HCT116 (cell line): ENCODE results near the gene FBN1. TPM values are rescaled to one million over a fixed set of nuclear protein-coding genes. Genes with fewer than 3 reads are reported as not detected.

ENCODE experiments used
- ATAC-seq: fragments of 200-7000 bp; cut with Tn5 transposase; 2 replicates; pipeline ENCODE4 v1.9.1; 2020; ENCODE audit warnings: mild to moderate bottlenecking, moderate library complexity
- BruUV-seq: library from RNA; stranded (reverse); fragments of 400-500 nt; replicated peaks from 2 replicates; lab custom pipeline; 2021; lab: Mats Ljungman, UMichigan
- CTCF ChIA-PET: fragments of 300-600 bp; sonication (Branson Sonifier 250); formaldehyde crosslinking; loops from one replicate; lab custom pipeline; 2021; ENCODE audit warnings: antibody characterized with exemption; lab: Charles Lee
- POLR2A ChIA-PET: fragments of 300-600, 350-600 bp; sonication (Branson Sonifier 250); formaldehyde crosslinking; loops from one replicate; lab custom pipeline; 2021; ENCODE audit warnings: antibody characterized with exemption; lab: Charles Lee
- RAD21 ChIA-PET, 2 experiments: fragments of 300-600 bp; sonication (Branson Sonifier 250); formaldehyde crosslinking; loops; one replicate each; lab custom pipeline; 2023; ENCODE audit warnings: low total read pairs in 2 of 2; ENCODE audit not compliant: uncharacterized antibody in 2 of 2, unreplicated experiment in 2 of 2, low non-redundant PET in 1 of 2; lab: Charles Lee
- DNase-seq: peaks from one replicate; pipeline ENCODE4 v3.0.0-alpha.2; 2010; ENCODE audit warnings: low read depth, low spot score
- H2AFZ ChIP-seq: fragments of 200-600 bp; shearing (Covaris generic), sonication (generic); 2 replicates; pipeline ENCODE4 v1.6.1; 2017; ENCODE audit warnings: low read depth, mixed run types, mixed read lengths, antibody characterized with exemption, low read length; ENCODE audit not compliant: poor library complexity, severe bottlenecking
- H3K27ac ChIP-seq: 2 replicates; pipeline ENCODE4 v1.5.1; 2012; ENCODE audit warnings: low read depth, low read length
- H3K27me3 ChIP-seq: fragments of 200-600 bp; sonication (generic); 2 replicates; pipeline ENCODE4 v1.6.1; 2016; ENCODE audit warnings: mixed run types, low read length, mixed read lengths; ENCODE audit not compliant: insufficient read depth
- H3K36me3 ChIP-seq, 2 experiments: fragments of 200-500 bp in 1 of 2; fragments of 200-600 bp in 1 of 2; sonication (Bioruptor generic) in 1 of 2; sonication (generic) in 1 of 2; 2 replicates each; pipeline versions ENCODE4 v1.5.1 to v1.6.1; 2014 to 2016; ENCODE audit warnings: low read length in 2 of 2, inconsistent platforms in 1 of 2, mixed read lengths in 1 of 2, mixed run types in 1 of 2; ENCODE audit not compliant: insufficient read depth in 2 of 2, control insufficient read depth in 1 of 2
- H3K4me1 ChIP-seq, 2 experiments: fragments of 200-600 bp in 1 of 2; sonication (generic) in 1 of 2; 2 replicates each; pipeline versions ENCODE4 v1.5.1 to v1.6.1; 2012 to 2017; ENCODE audit warnings: low read length in 2 of 2, inconsistent platforms in 1 of 2, mild to moderate bottlenecking in 1 of 2, mixed read lengths in 1 of 2, mixed run types in 1 of 2, moderate library complexity in 1 of 2; ENCODE audit not compliant: insufficient read depth in 2 of 2, control insufficient read depth in 1 of 2
- H3K4me2 ChIP-seq: fragments of 200-600 bp; sonication (generic); 2 replicates; pipeline ENCODE4 v1.6.1; 2017; ENCODE audit warnings: mixed run types, low read length, mixed read lengths
- H3K4me3 ChIP-seq, 2 experiments: fragments of 200-600 bp in 1 of 2; sonication (generic) in 1 of 2; replicated peaks in 1 of 2; 2 replicates each; pipeline ENCODE4 v1.5.1; 2011 to 2016; ENCODE audit warnings: low read length in 2 of 2, control low read depth in 1 of 2, low read depth in 1 of 2, mild to moderate bottlenecking in 1 of 2, mixed read lengths in 1 of 2, mixed run types in 1 of 2
- H3K79me2 ChIP-seq: fragments of 200-600 bp; sonication (generic); 2 replicates; pipeline ENCODE4 v1.6.1; 2017; ENCODE audit warnings: mild to moderate bottlenecking, mixed run types, low read length, moderate library complexity, mixed read lengths; ENCODE audit not compliant: insufficient read depth
- H3K9ac ChIP-seq: fragments of 200-600 bp; sonication (generic); 2 replicates; pipeline ENCODE4 v1.6.1; 2016; ENCODE audit warnings: low read length, mixed read lengths
- H3K9me2 ChIP-seq: fragments of 200-600 bp; sonication (generic), shearing (Covaris generic); 2 replicates; pipeline ENCODE4 v1.6.1; 2017; ENCODE audit warnings: mixed run types, mild to moderate bottlenecking, moderate library complexity; ENCODE audit not compliant: insufficient read depth
- H3K9me3 ChIP-seq, 2 experiments: fragments of 200-500 bp in 1 of 2; fragments of 200-600 bp in 1 of 2; sonication (Bioruptor generic) in 1 of 2; sonication (generic) in 1 of 2; 2 replicates each; pipeline ENCODE4 v1.6.1; 2014 to 2017; ENCODE audit warnings: low read length in 2 of 2, mixed read lengths in 2 of 2, inconsistent platforms in 1 of 2, low read depth in 1 of 2, mild to moderate bottlenecking in 1 of 2, mixed run types in 1 of 2, moderate library complexity in 1 of 2; ENCODE audit not compliant: control insufficient read depth in 1 of 2, insufficient read depth in 1 of 2
- H4K20me1 ChIP-seq: fragments of 200-600 bp; sonication (generic), shearing (Covaris generic); 2 replicates; pipeline ENCODE4 v1.6.1; 2017; ENCODE audit warnings: mixed run types, mild to moderate bottlenecking, moderate library complexity; ENCODE audit not compliant: insufficient read depth
- ATF3 ChIP-seq: IDR thresholded peaks from 2 replicates; pipeline ENCODE4 v1.6.1; 2012
- CEBPB ChIP-seq: IDR thresholded peaks from 2 replicates; pipeline ENCODE4 v1.6.1; 2012; ENCODE audit warnings: low read depth
- CTCF ChIP-seq, 3 experiments: fragments of 200-600 bp in 1 of 3; sonication (generic) in 1 of 3; IDR thresholded peaks in 2 of 3; conservative IDR thresholded peaks in 1 of 3; 2 replicates each; pipeline ENCODE4 v1.5.1; 2012 to 2017; ENCODE audit warnings: low read depth in 2 of 3, low read length in 2 of 3, antibody characterized with exemption in 1 of 3, borderline replicate concordance in 1 of 3, control low read depth in 1 of 3, mild to moderate bottlenecking in 1 of 3, mixed read lengths in 1 of 3, mixed run types in 1 of 3, moderate library complexity in 1 of 3; ENCODE audit not compliant: insufficient read depth in 1 of 3
- EGR1 ChIP-seq: IDR thresholded peaks from 2 replicates; pipeline ENCODE4 v1.6.1; 2012; ENCODE audit warnings: low read depth
- ELF1 ChIP-seq: IDR thresholded peaks from 2 replicates; pipeline ENCODE4 v1.6.1; 2012; ENCODE audit warnings: low read depth, borderline replicate concordance
- EZH2 ChIP-seq: fragments of 200-600 bp; sonication (generic); IDR thresholded peaks from 2 replicates; pipeline ENCODE4 v1.6.1; 2017; ENCODE audit warnings: antibody characterized with exemption, mixed run types
- EZH2phosphoT487 ChIP-seq: fragments of 200-600 bp; IDR thresholded peaks from 2 replicates; pipeline ENCODE4 v1.6.1; 2018; ENCODE audit warnings: antibody characterized with exemption, borderline replicate concordance
- FOSL1 ChIP-seq: IDR thresholded peaks from 2 replicates; pipeline ENCODE4 v1.6.1; 2012; ENCODE audit warnings: low read depth
- JUND ChIP-seq: IDR thresholded peaks from 2 replicates; pipeline ENCODE4 v1.6.1; 2012
- MAX ChIP-seq: IDR thresholded peaks from 2 replicates; pipeline ENCODE4 v1.6.1; 2012
- POLR2A ChIP-seq: IDR thresholded peaks from 2 replicates; pipeline ENCODE4 v1.7.0; 2011; ENCODE audit warnings: borderline replicate concordance; ENCODE audit not compliant: insufficient read depth, insufficient read length; ENCODE audit errors: extremely low read depth
- POLR2AphosphoS5 ChIP-seq: IDR thresholded peaks from 2 replicates; pipeline ENCODE4 v1.6.1; 2011; ENCODE audit warnings: mild to moderate bottlenecking, low read depth, low read length, moderate library complexity
- RAD21 ChIP-seq: IDR thresholded peaks from 2 replicates; pipeline ENCODE4 v1.6.1; 2012; ENCODE audit warnings: low read depth, mild to moderate bottlenecking
- REST ChIP-seq: IDR thresholded peaks from 2 replicates; pipeline ENCODE4 v1.6.1; 2012; ENCODE audit warnings: low read depth
- SP1 ChIP-seq: IDR thresholded peaks from 2 replicates; pipeline ENCODE4 v1.6.1; 2012; ENCODE audit warnings: low read depth
- SRF ChIP-seq: IDR thresholded peaks from 2 replicates; pipeline ENCODE4 v1.6.1; 2012; ENCODE audit warnings: low read depth
- TCF7L2 ChIP-seq: IDR thresholded peaks from 2 replicates; pipeline ENCODE4 v1.7.0; 2011; ENCODE audit warnings: borderline replicate concordance, inconsistent platforms; ENCODE audit not compliant: insufficient read depth, insufficient read length; ENCODE audit errors: extremely low read depth
- YY1 ChIP-seq: IDR thresholded peaks from 2 replicates; pipeline ENCODE4 v1.6.1; 2011; ENCODE audit warnings: low read length, low read depth, moderate library complexity, mild to moderate bottlenecking; ENCODE audit not compliant: insufficient replicate concordance; ENCODE audit errors: extremely low read depth
- ZFX ChIP-seq: fragments of 450-650 bp; IDR thresholded peaks from 2 replicates; pipeline ENCODE4 v1.6.1; 2017
- ZNF274 ChIP-seq: fragments of 200-500 bp; sonication (Bioruptor generic); IDR thresholded peaks from 2 replicates; pipeline ENCODE4 v1.6.1; 2014; ENCODE audit warnings: mild to moderate bottlenecking, low read depth, low read length, inconsistent platforms
- intact Hi-C: fragments of 100-400 bp; cut with micrococcal nuclease; formaldehyde crosslinking; loops from 2 replicates; pipeline ENCODE4 v1.10.0; 2022
- total RNA-seq: library from RNA; stranded (reverse); gene quantifications from one replicate; pipeline ENCODE4 v1.2.1, GENCODE V29; 2021; ENCODE audit not compliant: unreplicated experiment

FBN1 gene
- total RNA-seq, 1 experiment from 2014 or later, result 1.7 TPM

- no peaks in the 10 kb centered on the region for H3K4me1 ChIP-seq
- H3K4me2 ChIP-seq, result no peak overlapping the region
- no peak overlapping the region for H3K9ac ChIP-seq
- BruUV-seq, result no TSS peak
- ChIA-PET POLR2A (no interaction called here), RAD21 (no interaction called here), CTCF (no interaction called here)
- H3K36me3 ChIP-seq, result no peaks in the 10 kb centered on the region
- no peaks in the 10 kb centered on the region for H4K20me1 ChIP-seq
- H3K27me3 ChIP-seq, result no peaks in the 10 kb centered on the region
- H2AFZ ChIP-seq, result no peak overlapping the region
- intact Hi-C loops, result no loop called here
- no peaks in the 10 kb centered on the region for H3K9me2 ChIP-seq
- DNase-seq, result no peak
- H3K27ac ChIP-seq, result no peak overlapping the region
- no peak for TF ChIP-seq ATF3
- no peak for TF ChIP-seq JUND
- no peak for TF ChIP-seq POLR2A
- TF ChIP-seq EGR1, result no peak
- TF ChIP-seq RAD21, result no peak
- TF ChIP-seq EZH2phosphoT487, result no peak
- no peak for TF ChIP-seq TCF7L2
- no peak for TF ChIP-seq SP1
- TF ChIP-seq EZH2, result no peak
- no peak for TF ChIP-seq CEBPB
- TF ChIP-seq MAX, result no peak
- TF ChIP-seq FOSL1, result no peak
- no peak for TF ChIP-seq ZNF274
- TF ChIP-seq ELF1, result no peak
- no peak for TF ChIP-seq SRF
- TF ChIP-seq CTCF (IDR thresholded peaks at IDR 0.05 in 2 of 3, conservative IDR thresholded peaks at IDR 0.05 in 1 of 3; ENCODE audit: borderline replicate concordance in 1 of 3, insufficient read depth in 1 of 3, low read depth in 2 of 3, low read length in 2 of 3), result no peak
- no peak for TF ChIP-seq ZFX
- TF ChIP-seq YY1, result no peak
- no peak for TF ChIP-seq POLR2AphosphoS5
- no peak for TF ChIP-seq REST
- H3K9me3 ChIP-seq, result no peaks in the 10 kb centered on the region
- H3K79me2 ChIP-seq, result no peaks in the 10 kb centered on the region
- no peak overlapping the region for H3K4me3 ChIP-seq
- no peak for ATAC-seq
Measured at GRCh38 chr15:48400086-48400485, 245.4 kb downstream of the FBN1 start.
